Activated naive CD8-positive, alpha-beta T cell (primary cell): ENCODE data around the gene BRAF.
"Not testable (repeated sequence)": the region's sequence is repeated elsewhere in the genome, so short reads cannot be mapped to it uniquely, and the experiment has no call there.

Source experiments
- H3K27ac Mint-ChIP-seq: one replicate; pipeline ENCODE4 v1.8.0; 2021; ENCODE audit warnings: mixed read lengths
- H3K27me3 Mint-ChIP-seq: one replicate; pipeline ENCODE4 v1.8.0; 2021; ENCODE audit warnings: mixed read lengths
- H3K36me3 Mint-ChIP-seq: one replicate; pipeline ENCODE4 v1.8.0; 2021; ENCODE audit warnings: mixed read lengths
- H3K4me1 Mint-ChIP-seq: one replicate; pipeline ENCODE4 v1.8.0; 2021; ENCODE audit warnings: low read depth, mixed read lengths
- H3K4me3 Mint-ChIP-seq: one replicate; pipeline ENCODE4 v1.8.0; 2021; ENCODE audit warnings: mild to moderate bottlenecking, mixed read lengths
- H3K9me3 Mint-ChIP-seq: one replicate; pipeline ENCODE4 v1.8.0; 2021; ENCODE audit warnings: low read depth, mixed read lengths

BRAF gene

GRCh38 chr7:140903741-140904480 lies 20.8 kb downstream of the BRAF start:
- Mint-ChIP-seq H3K4me3 (peak overlapping the region; percentile 71), H3K27ac (peak overlapping the region; percentile 59), H3K9me3 (peaks cover 3% of the 10 kb centered on the region), H3K36me3 (peaks cover 6% of the 10 kb centered on the region), H3K27me3 (no peaks in the 10 kb centered on the region), H3K4me1 (peaks cover 69% of the 10 kb centered on the region)

- H3K27me3 Mint-ChIP-seq: no peaks in the 10 kb centered on the region
- H3K27ac Mint-ChIP-seq: peak overlapping the region; percentile 94
- H3K9me3 Mint-ChIP-seq: peaks cover 3% of the 10 kb centered on the region
These were observed 22.3 kb downstream of the BRAF start for GRCh38 chr7:140902303-140902953.

GRCh38 chr7:140901941-140902302 lies 22.8 kb downstream of the BRAF start:
- H3K27me3 Mint-ChIP-seq: no peaks in the 10 kb centered on the region
- peak overlapping the region; percentile 94 for H3K27ac Mint-ChIP-seq
- peaks cover 78% of the 10 kb centered on the region for H3K4me1 Mint-ChIP-seq
- peak overlapping the region; percentile 71 for H3K4me3 Mint-ChIP-seq
- peaks cover 5% of the 10 kb centered on the region for H3K36me3 Mint-ChIP-seq
- peaks cover 3% of the 10 kb centered on the region for H3K9me3 Mint-ChIP-seq

More at GRCh38 chr7:140902303-140902953, 22.3 kb downstream of the BRAF start:
- Mint-ChIP-seq H3K36me3 (peaks cover 4% of the 10 kb centered on the region), H3K4me1 (peaks cover 74% of the 10 kb centered on the region), H3K4me3 (peak overlapping the region; percentile 71)

DNA sequence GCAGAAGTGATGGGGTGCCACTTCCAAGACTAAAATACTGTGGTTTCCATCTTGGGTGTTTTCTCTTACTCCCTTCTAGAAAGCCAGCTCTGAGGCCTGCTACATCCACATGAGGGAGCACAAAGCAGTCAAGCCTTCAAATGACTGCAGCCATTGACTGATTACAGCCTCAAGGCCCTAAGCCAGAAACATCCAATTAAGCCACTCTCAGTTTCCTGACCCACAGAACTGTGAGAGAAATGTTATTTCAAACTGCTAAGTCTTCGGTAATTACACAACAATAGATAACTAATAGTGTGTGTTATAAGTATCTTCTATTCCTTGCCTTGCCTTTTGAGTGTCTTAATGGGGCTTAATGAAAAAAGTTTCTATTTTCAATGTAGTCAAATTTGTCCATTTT lies 24.8 kb downstream of the BRAF start:
- Mint-ChIP-seq H3K4me3 (no peak overlapping the region), H3K27ac (no peak overlapping the region), H3K4me1 (peaks cover 86% of the 10 kb centered on the region), H3K27me3 (no peaks in the 10 kb centered on the region), H3K36me3 (peaks cover 13% of the 10 kb centered on the region), H3K9me3 (peaks cover 3% of the 10 kb centered on the region)

DNA sequence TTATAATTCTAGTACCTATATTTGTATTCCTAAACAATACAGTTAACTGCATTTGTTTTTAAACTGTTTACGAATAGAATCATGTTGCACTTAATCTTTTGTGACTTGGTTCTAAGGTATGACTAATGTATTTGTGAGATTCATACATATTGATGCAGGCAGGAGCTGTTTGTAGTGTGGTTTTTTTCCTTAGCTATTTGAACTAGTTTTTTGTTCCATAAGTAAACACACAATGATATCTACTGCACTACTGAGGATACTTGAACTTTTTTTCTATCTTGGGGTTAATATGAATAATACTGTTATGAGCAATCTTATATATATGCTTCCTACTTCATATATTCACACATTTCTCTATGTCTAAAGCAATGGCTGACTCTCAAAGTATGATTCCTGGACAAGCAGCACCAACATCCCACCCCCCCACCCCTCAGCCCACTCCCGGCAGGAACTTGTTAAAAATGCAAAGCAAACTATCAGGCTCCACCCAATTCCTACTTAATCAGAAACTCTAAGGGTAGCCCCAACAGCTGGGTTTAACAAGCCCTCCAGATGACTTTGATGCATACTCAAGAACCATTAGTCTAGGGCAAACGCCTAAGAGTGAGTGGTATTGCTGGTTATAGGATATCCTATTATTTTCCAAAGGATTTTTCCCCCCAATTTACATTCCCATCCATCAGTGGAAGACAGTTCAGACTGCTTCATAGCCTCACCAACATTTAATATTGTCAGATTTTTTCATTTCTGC lies 25.8 kb downstream of the BRAF start:
- no peak overlapping the region for H3K27ac Mint-ChIP-seq

DNA sequence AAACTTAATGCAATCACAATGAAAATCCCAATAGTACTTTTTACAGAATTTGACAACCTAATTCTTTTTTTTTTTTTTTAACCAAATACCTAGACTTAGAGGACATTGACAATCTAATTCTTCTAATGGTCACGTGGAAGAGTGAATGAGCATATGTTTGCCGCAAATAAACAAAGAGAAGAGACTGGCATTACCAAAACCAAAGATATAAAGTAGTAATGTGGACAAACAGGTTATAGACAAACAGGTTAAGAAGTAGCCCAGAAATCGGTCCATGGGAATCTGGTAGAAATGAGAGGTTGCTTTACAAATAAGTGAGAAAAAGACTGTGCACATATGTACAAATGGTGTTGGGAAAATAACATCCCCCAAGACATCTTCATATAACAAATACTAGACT lies 27.7 kb downstream of the BRAF start:
- Mint-ChIP-seq H3K36me3 (peaks cover 14% of the 10 kb centered on the region), H3K27me3 (no peaks in the 10 kb centered on the region), H3K9me3 (no peaks in the 10 kb centered on the region), H3K4me3 (no peak overlapping the region), H3K4me1 (peaks cover 80% of the 10 kb centered on the region), H3K27ac (no peak overlapping the region)

More for the DNA sequence above, 25.8 kb downstream of the BRAF start:
- Mint-ChIP-seq H3K36me3 (peaks cover 11% of the 10 kb centered on the region), H3K27me3 (no peaks in the 10 kb centered on the region), H3K9me3 (peaks cover under 1% of the 10 kb centered on the region), H3K4me1 (peaks cover 86% of the 10 kb centered on the region), H3K4me3 (no peak overlapping the region)

GRCh38 chr7:140889645-140890044 lies 35.1 kb downstream of the BRAF start:
- no peak overlapping the region for H3K4me3 Mint-ChIP-seq
- no peak overlapping the region for H3K27ac Mint-ChIP-seq
- no peaks in the 10 kb centered on the region for H3K9me3 Mint-ChIP-seq
- peaks cover 70% of the 10 kb centered on the region for H3K4me1 Mint-ChIP-seq
- H3K27me3 Mint-ChIP-seq: no peaks in the 10 kb centered on the region
- peaks cover 8% of the 10 kb centered on the region for H3K36me3 Mint-ChIP-seq

DNA sequence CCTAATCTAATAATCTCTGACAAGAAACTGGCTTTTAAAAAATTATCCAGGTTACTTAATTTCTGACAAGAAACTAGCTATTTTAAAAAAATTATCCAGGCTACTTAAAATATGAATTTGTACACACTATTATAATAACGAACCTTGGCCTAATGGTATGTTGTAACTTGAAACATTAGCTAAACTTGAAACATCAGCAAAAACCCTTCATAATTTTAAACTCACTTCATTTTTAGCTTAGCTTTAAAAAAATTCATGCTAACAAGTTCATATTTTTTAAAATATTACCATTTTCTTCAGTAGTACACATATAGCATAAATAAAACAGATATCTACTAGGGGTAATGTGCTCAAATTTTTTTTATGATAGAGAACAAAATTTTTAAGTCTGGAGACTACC lies 35.6 kb downstream of the BRAF start:
- no peaks in the 10 kb centered on the region for H3K9me3 Mint-ChIP-seq
- H3K36me3 Mint-ChIP-seq: peaks cover 8% of the 10 kb centered on the region
- peaks cover 66% of the 10 kb centered on the region for H3K4me1 Mint-ChIP-seq
- no peak overlapping the region for H3K4me3 Mint-ChIP-seq
- H3K27me3 Mint-ChIP-seq: no peaks in the 10 kb centered on the region
- H3K27ac Mint-ChIP-seq: no peak overlapping the region

- no peak overlapping the region for H3K27ac Mint-ChIP-seq
- peaks cover 66% of the 10 kb centered on the region for H3K4me1 Mint-ChIP-seq
- no peak overlapping the region for H3K4me3 Mint-ChIP-seq
- H3K27me3 Mint-ChIP-seq: no peaks in the 10 kb centered on the region
- no peaks in the 10 kb centered on the region for H3K9me3 Mint-ChIP-seq
- peaks cover 4% of the 10 kb centered on the region for H3K36me3 Mint-ChIP-seq
These were observed 36.6 kb downstream of the BRAF start for GRCh38 chr7:140888087-140888486.

GRCh38 chr7:140885735-140886334 lies 38.9 kb downstream of the BRAF start:
- peaks cover 61% of the 10 kb centered on the region for H3K4me1 Mint-ChIP-seq
- no peaks in the 10 kb centered on the region for H3K9me3 Mint-ChIP-seq
- no peak overlapping the region for H3K4me3 Mint-ChIP-seq
- peak overlapping the region; percentile 1 for H3K27ac Mint-ChIP-seq
- H3K27me3 Mint-ChIP-seq: no peaks in the 10 kb centered on the region
- H3K36me3 Mint-ChIP-seq: peaks cover 6% of the 10 kb centered on the region

DNA sequence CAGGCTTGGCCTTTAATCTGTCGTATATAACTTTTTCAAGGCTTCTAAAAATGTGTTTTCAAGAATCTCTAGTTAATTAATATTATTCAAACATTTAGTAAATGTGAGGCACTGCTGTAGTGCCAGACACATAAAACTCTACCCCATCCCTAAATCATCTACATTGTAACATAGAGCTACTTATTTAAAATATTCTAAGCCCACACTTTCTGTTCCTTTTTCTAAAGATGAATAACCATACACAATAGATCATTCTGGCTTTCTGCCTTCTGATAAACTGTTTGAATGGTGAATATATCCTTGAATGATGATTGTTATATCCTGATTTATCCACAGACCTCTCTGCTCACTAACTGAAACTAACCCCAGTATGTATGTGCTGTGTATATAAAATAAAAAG lies 41.4 kb downstream of the BRAF start:
- peaks cover 10% of the 10 kb centered on the region for H3K36me3 Mint-ChIP-seq
- no peaks in the 10 kb centered on the region for H3K9me3 Mint-ChIP-seq
- H3K4me1 Mint-ChIP-seq: peaks cover 52% of the 10 kb centered on the region
- H3K27me3 Mint-ChIP-seq: no peaks in the 10 kb centered on the region
- no peak overlapping the region for H3K27ac Mint-ChIP-seq
- no peak overlapping the region for H3K4me3 Mint-ChIP-seq

DNA sequence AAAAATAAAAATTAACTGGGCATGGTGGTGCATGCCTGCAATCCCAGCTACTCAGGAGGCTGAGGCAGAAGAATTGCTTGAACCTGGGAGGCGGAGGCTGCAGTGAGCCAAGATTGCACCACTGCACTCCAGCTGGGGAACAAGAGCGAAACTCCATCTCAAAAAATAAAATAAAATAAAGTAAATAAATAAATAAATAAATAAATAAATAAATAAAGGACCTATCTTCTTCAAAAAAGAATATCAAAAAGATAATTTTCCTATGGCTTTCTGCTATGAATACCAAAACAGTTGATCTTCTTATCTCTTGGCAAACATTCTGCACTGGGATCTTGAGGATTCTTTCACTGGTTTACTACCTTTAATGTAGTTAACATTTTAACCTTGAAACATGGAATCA lies 41.9 kb downstream of the BRAF start:
- not testable (repeated sequence) for H3K4me3 Mint-ChIP-seq, H3K9me3 Mint-ChIP-seq, H3K27me3 Mint-ChIP-seq, H3K36me3 Mint-ChIP-seq
- Mint-ChIP-seq H3K27ac (peak overlapping the region; percentile 59), H3K4me1 (peaks cover 52% of the 10 kb centered on the region)

DNA sequence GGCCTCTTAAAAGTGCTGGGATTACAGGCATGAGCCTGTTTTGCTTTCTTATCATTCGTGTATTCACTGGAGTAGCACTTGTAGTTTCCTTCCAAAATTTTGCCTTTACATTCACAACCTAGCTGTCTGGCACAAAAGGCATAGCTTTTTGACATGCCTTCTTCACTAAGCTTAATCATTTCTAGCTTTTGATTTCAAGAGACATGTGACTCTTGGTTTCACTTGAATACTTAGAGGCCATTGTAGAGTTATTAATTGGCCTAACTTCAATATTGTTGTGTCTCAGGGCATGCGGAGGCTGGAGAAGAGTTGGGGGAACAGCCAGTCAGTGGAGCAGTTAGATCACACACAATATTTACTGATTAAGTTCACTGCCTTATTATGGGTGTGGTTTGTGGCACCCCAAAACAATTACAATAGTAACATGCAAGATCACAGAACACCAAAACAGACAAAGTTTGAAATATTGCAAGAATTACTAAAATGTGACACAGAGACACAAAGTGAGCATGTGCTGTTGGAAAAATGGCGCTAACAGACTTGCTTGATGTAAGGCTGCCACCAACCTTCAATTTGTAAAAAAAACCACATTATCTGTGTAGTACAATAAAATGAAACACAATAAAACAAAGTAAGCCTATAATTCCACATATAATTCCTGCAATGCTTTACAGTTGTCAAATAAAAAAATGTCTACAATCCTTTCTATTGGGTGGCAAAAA lies 43.1 kb downstream of the BRAF start:
- Mint-ChIP-seq H3K36me3 (peaks cover 9% of the 10 kb centered on the region), H3K9me3 (no peaks in the 10 kb centered on the region), H3K4me3 (no peak overlapping the region), H3K27me3 (no peaks in the 10 kb centered on the region), H3K4me1 (peaks cover 54% of the 10 kb centered on the region), H3K27ac (peak overlapping the region; percentile 6)

- no peaks in the 10 kb centered on the region for H3K9me3 Mint-ChIP-seq
- H3K4me3 Mint-ChIP-seq: no peak overlapping the region
- no peak overlapping the region for H3K27ac Mint-ChIP-seq
- peaks cover 59% of the 10 kb centered on the region for H3K4me1 Mint-ChIP-seq
- H3K36me3 Mint-ChIP-seq: peaks cover 15% of the 10 kb centered on the region
- no peaks in the 10 kb centered on the region for H3K27me3 Mint-ChIP-seq
These were observed 47.5 kb downstream of the BRAF start for GRCh38 chr7:140877249-140877524.
